ENCODE data around the gene MAP3K4.

- TF ChIP-seq CTCF (conservative IDR thresholded peaks at IDR 0.05; ENCODE audit: low read depth, low read length) (no peak), EZH2 (IDR thresholded peaks at IDR 0.05; ENCODE audit: low read length, unreplicated experiment) (no peak), EZH2phosphoT487 (IDR thresholded peaks at IDR 0.05; ENCODE audit: borderline replicate concordance, low read length) (no peak)
Measured at GRCh38 chr6:161127071-161127740, 135.6 kb downstream of the MAP3K4 start.
